NOMO-1 treated with DMSO at 0.1 percent for 48 hours (cell line): Measurements from ENCODE around the gene IFITM10.

ENCODE experiments used
- DNase-seq: peaks from one replicate; lab custom pipeline; 2025; ENCODE audit not compliant: unreplicated experiment; lab: John Stamatoyannopoulos, UW

The IFITM10 gene

DNA sequence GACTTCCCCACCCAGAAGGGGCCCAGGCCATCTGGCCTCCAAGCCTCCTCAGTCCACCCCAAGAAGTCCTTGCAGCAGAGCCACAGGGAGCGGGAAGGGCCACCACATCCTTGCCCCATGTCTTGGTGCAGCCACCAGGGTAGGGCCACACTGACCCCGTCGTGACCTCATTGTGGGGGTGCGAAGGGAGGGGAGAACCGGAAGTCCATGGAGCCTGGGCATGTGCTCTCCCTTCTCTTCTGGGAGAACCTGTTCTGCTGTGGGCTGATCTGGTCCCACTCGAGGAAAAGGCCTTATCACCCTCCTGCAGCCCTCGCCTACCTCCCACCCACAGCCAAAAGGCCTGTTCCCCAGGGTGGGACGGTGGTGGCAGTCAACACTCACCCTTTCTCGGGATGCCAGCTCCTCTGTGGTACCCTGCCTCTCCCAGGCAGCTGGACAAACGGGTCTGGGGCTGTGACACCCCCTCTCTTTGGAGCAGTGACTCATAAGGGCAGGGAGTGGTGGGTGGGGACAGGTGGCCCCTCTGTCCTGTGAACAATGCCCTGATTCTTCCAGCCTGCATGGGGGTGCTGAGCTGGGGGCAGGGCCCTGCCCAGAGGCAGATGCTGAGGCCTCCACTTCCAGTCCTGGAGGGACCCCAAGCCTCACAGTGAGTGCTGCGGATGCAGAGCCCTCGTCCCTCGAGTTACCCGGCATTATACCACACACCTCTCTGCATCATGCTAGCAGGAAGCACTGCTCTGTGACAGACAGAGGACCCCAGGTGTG is 27.9 kb upstream of the IFITM10 start:
- no peak for DNase-seq

DNA sequence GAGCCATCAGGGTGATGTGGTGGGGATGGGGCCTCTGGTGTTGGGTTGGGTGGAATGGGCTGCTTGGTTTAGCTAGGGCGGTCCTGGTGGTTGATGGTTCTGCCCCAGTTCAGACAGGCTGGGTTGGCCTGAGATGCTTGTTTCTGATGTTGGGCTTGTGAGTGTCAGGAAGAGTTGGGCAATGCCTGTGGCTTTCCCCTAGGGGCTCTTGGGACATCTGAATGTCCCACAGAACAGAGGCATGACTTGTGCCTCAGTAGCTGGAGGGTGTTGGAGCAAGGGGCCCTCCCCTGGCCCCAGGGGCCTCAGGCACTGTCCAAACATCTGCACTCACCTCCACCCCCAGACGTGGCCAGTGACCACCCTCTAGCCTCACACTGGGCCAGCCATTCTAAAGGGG is 27.3 kb upstream of the IFITM10 start:
- peak; percentile 47 for DNase-seq

DNA sequence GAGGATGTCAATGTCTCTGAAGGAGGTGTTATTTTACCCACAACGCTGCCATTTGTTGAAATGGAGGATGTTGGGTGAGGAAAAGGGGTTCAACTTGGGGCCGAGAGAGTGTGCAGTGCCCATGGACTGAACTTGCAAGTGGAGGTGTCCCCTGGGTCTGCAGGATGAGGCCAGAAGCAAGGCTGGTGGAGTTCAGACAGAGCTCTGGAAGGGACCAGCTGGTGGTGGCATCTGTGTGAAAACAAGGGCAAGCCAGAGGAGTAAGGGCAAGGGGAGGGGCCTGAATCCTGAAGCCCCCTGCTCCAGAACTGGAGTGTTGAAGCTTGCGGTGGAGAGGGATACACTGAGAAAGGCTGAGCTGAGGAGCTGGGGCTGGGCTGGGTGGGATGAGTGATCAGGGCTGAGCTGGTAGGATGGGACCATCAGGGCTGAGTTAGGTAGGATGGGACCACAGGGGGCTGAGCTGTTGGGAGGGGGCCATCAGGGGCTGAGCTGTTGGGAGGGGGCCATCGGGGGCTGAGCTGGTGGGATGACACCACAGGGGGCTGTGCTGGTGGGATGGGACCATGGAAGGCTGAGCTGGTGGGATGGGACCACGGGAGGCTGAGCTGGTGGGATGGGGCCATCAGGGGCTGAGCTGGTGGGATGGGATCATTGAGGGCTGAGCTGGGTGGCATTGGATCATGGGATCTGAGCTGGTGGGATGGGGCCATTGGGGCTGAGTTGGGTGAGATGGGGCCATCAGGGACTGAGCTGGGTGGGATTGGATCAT is 26.7 kb upstream of the IFITM10 start:
- no peak for DNase-seq

DNA sequence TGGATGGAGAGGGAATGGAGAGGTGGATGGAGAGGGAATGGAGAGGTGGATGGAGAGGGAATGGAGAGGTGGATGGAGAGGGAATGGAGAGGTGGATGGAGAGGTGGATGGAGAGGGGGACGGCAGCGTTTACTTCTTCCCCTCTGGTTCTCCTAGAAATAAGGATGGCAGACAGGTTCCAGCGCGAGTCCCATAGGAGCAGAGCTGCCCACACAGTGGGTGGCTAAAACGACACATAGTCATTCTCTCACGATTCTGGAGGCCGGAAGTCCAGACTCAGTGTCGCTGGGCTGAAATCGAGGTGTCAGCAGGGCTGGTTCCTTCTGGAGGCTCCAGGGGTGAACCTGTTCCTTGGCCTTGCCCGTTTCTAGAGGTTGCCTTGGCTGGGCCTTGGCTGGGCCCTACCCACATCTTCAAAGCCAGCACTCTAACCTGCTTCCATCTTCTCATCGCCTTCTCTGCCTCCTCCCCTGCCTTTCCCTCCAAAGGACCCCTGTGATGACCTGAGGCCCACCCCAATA is 26.0 kb upstream of the IFITM10 start:
- no peak for DNase-seq

DNA sequence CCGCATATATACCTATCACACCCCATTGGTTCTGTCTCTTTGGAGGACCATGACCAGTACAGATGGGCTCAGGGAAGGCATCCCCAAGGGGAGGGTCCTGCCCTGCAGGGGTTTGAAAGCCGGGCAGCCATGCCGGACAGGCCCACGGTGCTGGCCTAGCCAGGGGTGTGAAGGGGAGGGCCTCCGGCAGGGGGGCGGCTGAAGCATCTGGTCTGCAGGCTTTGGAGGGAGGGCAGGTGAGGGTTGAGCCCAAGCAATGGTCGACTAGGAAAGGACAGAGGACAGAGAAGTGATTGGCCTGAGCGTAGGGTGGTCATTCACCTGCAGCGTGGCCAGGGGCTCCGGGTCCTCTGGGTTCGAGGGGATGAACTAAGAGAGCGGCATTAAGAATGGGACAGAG is 24.5 kb upstream of the IFITM10 start:
- DNase-seq = no peak

GRCh38 chr11:1773994-1774550 is 23.7 kb upstream of the IFITM10 start:
- no peak for DNase-seq

GRCh38 chr11:1773131-1773993 is 23.0 kb upstream of the IFITM10 start:
- DNase-seq = no peak

GRCh38 chr11:1772270-1773130 is 22.1 kb upstream of the IFITM10 start:
- DNase-seq = peak; percentile 88

- peak; percentile 81 for DNase-seq
These were observed 21.3 kb upstream of the IFITM10 start for GRCh38 chr11:1771700-1772099.

DNA sequence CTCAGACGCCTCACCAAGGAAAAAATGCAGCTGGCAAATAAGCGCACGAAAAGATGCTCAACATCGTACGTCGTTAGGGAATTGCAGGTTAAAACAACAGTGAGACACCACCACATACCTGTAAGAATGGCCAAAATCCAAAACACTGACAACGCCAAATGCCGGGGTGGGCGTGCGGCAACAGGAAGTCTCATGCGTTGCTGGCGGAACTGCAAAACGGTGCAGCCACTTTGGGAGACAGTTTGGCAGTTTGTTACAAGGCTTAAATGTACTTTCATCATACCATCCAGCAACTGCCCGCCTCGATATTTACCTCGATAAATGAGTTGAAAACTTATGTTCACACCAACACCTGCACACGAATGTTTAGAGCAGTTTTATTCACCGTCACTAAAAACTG is 20.9 kb upstream of the IFITM10 start:
- DNase-seq = peak; percentile 36

GRCh38 chr11:1770528-1770927 is 20.1 kb upstream of the IFITM10 start:
- peak; percentile 94 for DNase-seq

DNA sequence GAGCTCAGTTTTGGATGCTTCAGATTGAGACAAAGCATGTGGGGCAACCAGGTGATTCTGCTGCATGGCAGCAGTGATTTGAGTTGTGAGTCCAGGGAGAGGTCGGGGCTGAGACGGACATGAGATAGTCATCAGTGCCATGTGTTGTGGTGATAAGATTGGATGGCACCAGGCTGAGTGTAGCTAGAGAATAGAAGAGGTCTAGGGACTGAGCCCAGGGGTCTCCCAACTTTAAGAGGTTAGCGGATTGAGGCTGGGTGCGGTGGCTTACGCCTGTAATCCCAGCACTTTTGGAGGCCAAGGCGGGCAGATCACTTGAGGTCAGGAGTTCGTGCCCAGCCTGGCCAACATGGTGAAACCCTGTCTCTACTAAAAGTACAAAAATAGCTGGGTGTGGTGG is 19.7 kb upstream of the IFITM10 start:
- no peak for DNase-seq

GRCh38 chr11:1769304-1769936 is 19.0 kb upstream of the IFITM10 start:
- DNase-seq = peak; percentile 28

- no peak for DNase-seq
These were observed 17.7 kb upstream of the IFITM10 start for GRCh38 chr11:1768141-1768469.

DNA sequence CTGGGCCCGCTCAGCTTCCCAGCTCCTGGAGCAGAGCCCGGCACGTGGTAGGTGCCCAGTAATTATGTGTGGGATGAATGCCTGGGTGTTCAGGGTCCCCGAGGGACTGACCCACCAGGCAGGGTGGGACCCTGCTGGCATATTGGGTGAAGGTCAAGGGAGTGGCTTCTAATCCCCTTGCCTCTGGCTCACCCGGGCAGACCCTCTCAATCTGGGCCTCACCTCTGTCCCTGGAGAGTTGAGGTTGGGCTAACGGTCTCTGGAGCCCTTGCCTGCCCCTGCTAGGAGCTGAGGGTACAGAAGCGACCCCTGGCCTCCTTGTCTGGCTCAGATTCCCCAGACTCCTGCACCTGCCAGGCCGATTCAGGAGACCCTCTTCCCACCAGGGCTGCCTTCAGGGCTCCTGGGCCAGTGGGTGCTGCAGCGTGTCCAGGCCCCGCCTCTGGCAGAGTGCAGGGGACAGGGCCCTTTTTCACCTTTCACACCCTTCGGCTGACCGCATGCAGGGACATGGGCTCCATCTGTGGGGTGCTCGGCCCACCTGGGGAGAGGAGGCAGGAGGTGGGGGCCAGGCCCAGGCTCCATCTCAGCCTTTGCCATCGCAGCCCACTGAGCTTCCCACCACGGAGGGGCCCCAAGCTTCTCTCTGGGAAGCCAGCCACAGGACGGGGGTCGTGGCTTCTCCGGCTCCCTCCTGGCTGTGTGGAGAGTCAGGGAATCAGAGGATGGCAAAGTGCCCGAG is 17.2 kb upstream of the IFITM10 start:
- DNase-seq = no peak

DNA sequence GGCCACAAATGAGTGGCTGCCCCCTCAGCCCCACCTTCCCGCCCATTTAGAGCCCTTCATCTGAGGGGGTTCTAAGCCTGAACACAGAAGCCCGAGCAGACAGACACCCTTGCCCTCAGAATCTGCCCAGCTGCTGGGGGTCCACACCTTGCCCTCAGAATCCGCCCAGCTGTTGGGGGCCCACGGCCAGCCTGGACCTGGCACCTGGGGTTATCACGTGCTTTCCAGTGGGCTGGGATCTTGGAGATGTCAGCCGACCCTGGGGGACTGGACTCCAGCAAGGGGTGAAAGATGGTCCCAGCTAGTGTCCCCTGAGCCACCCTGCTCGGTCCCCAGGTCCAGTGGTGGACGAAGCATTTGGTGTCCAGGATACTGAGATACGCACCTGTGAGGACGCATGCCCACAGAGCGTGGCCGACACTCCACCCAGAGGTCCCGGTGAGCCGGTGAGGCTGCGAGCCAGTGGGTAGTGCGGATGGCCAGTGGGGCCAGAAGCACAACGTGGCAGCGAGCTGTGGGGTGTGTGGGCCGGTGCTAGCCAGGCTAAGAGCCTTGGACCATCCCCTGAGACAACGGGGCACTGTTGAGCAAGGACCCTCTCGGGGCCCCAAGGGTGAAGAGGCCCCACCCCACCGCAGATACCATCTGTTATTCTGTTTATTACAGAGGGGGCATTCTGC is 16.5 kb upstream of the IFITM10 start:
- DNase-seq = no peak

GRCh38 chr11:1765871-1766718 is 15.7 kb upstream of the IFITM10 start:
- DNase-seq = no peak
